HUES6 (cell line): ENCODE results near the gene ATXN1.

Source experiments
- H3K27ac ChIP-seq: 2 replicates; pipeline ENCODE4 v1.7.0; 2013; ENCODE audit warnings: low read depth, mild to moderate bottlenecking, low read length, inconsistent platforms
- H3K27me3 ChIP-seq: 2 replicates; pipeline ENCODE4 v1.6.1; 2013; ENCODE audit warnings: low read length; ENCODE audit not compliant: control insufficient read depth, insufficient read depth
- H3K36me3 ChIP-seq: 2 replicates; pipeline ENCODE4 v1.6.1; 2013; ENCODE audit warnings: low read length; ENCODE audit not compliant: control insufficient read depth, insufficient read depth
- H3K4me1 ChIP-seq: 2 replicates; pipeline ENCODE4 v1.6.1; 2013; ENCODE audit warnings: low read length; ENCODE audit not compliant: control insufficient read depth, insufficient read depth
- H3K4me3 ChIP-seq: 2 replicates; pipeline ENCODE4 v1.5.1; 2013; ENCODE audit warnings: low read depth, low read length
- H3K9ac ChIP-seq: one replicate; pipeline ENCODE4 v1.6.1; 2013; ENCODE audit warnings: mild to moderate bottlenecking, low read length
- H3K9me3 ChIP-seq: 2 replicates; pipeline ENCODE4 v1.6.1; 2013; ENCODE audit warnings: low read depth, low read length; ENCODE audit not compliant: control insufficient read depth, insufficient read depth

Gene ATXN1

DNA sequence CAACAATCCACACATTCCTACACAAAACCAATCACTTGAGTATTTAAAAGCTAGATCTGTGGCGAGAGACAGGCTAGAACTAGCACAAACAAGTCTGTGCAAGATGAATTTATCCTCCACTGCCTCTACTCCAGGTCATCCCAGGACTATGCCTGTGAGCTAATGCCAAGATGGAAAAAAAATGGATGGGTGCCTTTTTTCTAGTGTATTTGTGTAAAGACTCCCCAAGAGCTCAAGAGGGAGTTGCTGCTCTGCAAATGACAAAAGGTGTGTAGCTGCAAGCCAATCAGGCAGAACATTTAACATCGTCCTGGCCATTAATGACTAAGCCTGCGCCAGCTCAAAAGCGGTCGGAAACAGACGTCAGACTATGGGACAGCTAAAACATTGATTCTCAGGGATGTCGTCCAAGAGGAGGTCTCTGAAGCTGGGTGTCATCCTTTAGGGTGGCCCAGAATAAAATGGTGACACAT, 21.9 kb downstream of the ATXN1 start:
- H3K4me1 ChIP-seq, result peaks cover 18% of the 10 kb centered on the region
- H3K9ac ChIP-seq, result no peak overlapping the region
- no peaks in the 10 kb centered on the region for H3K9me3 ChIP-seq
- no peaks in the 10 kb centered on the region for H3K27me3 ChIP-seq
- no peaks in the 10 kb centered on the region for H3K36me3 ChIP-seq
- H3K27ac ChIP-seq, result no peak overlapping the region
- no peak overlapping the region for H3K4me3 ChIP-seq

DNA sequence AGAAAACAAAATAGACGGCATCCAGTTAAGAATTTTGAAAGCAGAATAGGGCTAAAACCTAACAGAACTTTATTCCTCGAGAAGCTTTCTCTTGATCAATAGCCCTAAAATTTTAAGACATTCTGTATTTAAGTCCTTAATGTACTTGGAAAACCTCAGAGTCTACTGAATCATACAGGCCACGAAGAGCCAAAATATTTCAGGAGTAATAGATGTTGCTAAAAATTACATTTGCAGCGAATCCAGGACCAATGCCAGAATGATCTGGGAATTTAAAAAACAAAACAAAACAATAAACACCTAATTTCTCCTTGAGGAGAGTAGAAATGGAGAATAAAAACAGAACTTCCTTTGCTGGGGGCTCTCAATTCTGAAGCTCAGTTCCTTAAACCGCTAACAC, 23.3 kb downstream of the ATXN1 start:
- Histone ChIP-seq H3K36me3 (no peaks in the 10 kb centered on the region), H3K9ac (no peak overlapping the region), H3K27me3 (no peaks in the 10 kb centered on the region), H3K9me3 (no peaks in the 10 kb centered on the region), H3K4me1 (peaks cover 18% of the 10 kb centered on the region), H3K27ac (no peak overlapping the region; the same call in 1 of the 2 replicates), H3K4me3 (no peak overlapping the region)

DNA sequence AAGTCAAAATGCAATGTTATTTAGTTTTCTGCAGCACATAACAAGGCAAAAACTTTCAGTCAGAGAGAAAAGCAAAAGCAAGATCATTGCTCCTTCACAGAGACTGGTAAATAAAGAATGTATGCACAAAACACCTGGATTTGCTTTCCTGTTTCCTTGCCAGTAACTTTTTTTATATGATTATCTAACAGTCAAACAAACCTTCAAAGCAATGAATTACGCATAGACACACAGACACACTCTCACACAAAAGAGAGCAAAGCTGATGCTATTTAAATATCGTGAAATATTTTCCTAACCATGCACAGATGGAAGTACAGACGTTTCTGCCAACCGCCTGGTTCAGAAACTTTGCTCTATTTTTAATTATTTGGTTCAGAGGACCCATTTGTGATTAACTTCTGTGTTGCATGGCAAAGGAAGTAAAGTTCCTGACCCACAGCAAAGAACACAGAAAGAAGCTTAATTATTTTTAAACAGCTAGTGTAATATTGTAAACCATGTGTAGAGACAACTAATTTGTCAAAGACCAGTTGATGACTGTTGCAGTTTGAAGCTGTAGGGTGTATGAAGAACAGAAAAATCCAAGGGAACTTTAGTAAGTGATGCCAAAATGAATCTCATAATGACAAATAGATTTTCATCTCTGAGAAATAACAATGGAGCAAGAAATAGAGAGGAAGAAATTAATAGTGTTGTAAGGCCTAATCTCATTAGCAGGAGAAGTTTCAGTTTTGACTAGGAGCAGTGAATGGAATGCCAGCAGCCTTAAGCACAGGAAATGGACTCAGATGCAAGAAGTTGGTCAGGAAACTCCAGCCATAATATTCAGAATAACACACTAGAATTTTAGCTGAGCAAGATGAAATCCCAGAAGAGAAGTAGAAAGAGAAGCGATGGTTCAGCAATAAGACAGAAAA, 24.1 kb downstream of the ATXN1 start:
- peak overlapping the region; percentile 51 for H3K27ac ChIP-seq
- no peak overlapping the region for H3K4me3 ChIP-seq
- H3K9ac ChIP-seq, result no peak overlapping the region
- H3K27me3 ChIP-seq, result no peaks in the 10 kb centered on the region
- peaks cover 18% of the 10 kb centered on the region for H3K4me1 ChIP-seq
- no peaks in the 10 kb centered on the region for H3K9me3 ChIP-seq
- H3K36me3 ChIP-seq, result no peaks in the 10 kb centered on the region

DNA sequence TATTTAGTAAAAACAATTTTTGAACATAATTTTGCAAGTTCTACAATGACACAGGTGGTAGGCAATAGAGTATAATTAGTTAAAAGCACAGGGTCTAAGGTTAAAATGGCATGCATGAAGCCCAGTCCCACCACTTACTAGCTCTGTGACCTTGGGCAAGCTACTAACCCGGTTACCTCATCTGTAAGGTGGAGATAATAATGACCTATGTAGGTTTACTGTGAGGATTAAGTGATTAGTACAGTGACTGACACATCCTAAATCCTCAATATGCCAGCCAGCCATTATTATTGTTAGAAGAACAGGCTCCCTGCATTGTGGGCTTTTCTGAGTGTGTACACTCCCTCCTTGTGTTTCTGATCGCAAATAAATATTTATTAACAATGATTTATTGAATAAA, 26.2 kb downstream of the ATXN1 start:
- Histone ChIP-seq H3K36me3 (no peaks in the 10 kb centered on the region), H3K4me3 (no peak overlapping the region), H3K9me3 (no peaks in the 10 kb centered on the region), H3K9ac (no peak overlapping the region), H3K27ac (no peak overlapping the region), H3K4me1 (peaks cover 18% of the 10 kb centered on the region), H3K27me3 (no peaks in the 10 kb centered on the region)

- Histone ChIP-seq H3K27ac (no peak overlapping the region), H3K27me3 (no peaks in the 10 kb centered on the region), H3K36me3 (no peaks in the 10 kb centered on the region), H3K9ac (no peak overlapping the region), H3K9me3 (no peaks in the 10 kb centered on the region), H3K4me3 (no peak overlapping the region), H3K4me1 (peaks cover 17% of the 10 kb centered on the region)
These were observed 28.2 kb downstream of the ATXN1 start for GRCh38 chr6:16733085-16733484.

DNA sequence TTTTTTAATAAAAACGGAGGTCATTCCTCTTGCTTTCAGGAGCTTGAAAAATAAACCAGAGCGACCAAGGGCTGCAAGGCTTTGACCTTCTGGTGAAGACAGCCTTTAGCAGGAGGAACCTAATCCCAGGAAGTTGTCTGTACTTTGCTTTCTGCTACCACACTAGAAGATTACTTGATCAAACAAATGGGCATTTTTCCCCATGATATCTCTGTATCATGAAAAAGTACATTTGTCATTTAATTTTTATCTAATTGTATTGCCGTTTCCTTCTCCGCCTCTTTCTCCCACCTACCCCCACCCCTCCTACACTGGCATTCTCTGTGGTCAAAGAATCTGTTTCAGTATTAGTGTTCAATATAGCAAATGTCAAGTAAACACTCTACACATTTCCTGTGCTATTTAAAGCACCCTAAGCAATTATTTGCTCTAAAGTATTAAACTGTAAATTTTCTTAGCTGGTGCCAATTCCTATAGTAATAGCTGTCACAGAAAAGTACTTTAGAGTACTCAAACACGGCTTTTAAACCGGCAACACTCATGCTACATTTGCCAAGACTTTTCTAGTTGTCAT, 29.7 kb downstream of the ATXN1 start:
- Histone ChIP-seq H3K27ac (no peak overlapping the region), H3K4me3 (no peak overlapping the region), H3K9ac (no peak overlapping the region)

GRCh38 chr6:16730738-16731477, 30.4 kb downstream of the ATXN1 start:
- Histone ChIP-seq H3K4me3 (no peak overlapping the region), H3K4me1 (0 out of 2 replicates have a peak, but pooled peaks cover 3% of the 10 kb centered on the region), H3K9ac (no peak overlapping the region), H3K36me3 (no peaks in the 10 kb centered on the region), H3K9me3 (no peaks in the 10 kb centered on the region), H3K27me3 (no peaks in the 10 kb centered on the region), H3K27ac (no peak overlapping the region)

More for the DNA sequence above, 29.7 kb downstream of the ATXN1 start:
- Histone ChIP-seq H3K36me3 (no peaks in the 10 kb centered on the region), H3K9me3 (no peaks in the 10 kb centered on the region), H3K4me1 (peaks cover 5% of the 10 kb centered on the region), H3K27me3 (no peaks in the 10 kb centered on the region)

- Histone ChIP-seq H3K27ac (no peak overlapping the region), H3K9ac (no peak overlapping the region), H3K9me3 (no peaks in the 10 kb centered on the region), H3K4me3 (no peak overlapping the region), H3K27me3 (no peaks in the 10 kb centered on the region), H3K36me3 (no peaks in the 10 kb centered on the region), H3K4me1 (peaks cover 6% of the 10 kb centered on the region; the same call in 1 of the 2 replicates)
These were observed 31.5 kb downstream of the ATXN1 start for GRCh38 chr6:16729744-16730143.

- H3K36me3 ChIP-seq, result no peaks in the 10 kb centered on the region
- H3K27me3 ChIP-seq, result no peaks in the 10 kb centered on the region
- H3K27ac ChIP-seq, result no peak overlapping the region
- no peaks in the 10 kb centered on the region for H3K9me3 ChIP-seq
- H3K9ac ChIP-seq, result no peak overlapping the region
- peaks cover 11% of the 10 kb centered on the region for H3K4me1 ChIP-seq
- no peak overlapping the region for H3K4me3 ChIP-seq
These were observed 32.0 kb downstream of the ATXN1 start for GRCh38 chr6:16729183-16729691.

GRCh38 chr6:16728513-16729182, 32.6 kb downstream of the ATXN1 start:
- Histone ChIP-seq H3K9me3 (no peaks in the 10 kb centered on the region), H3K27me3 (no peaks in the 10 kb centered on the region), H3K9ac (no peak overlapping the region), H3K27ac (no peak overlapping the region), H3K4me1 (peaks cover 17% of the 10 kb centered on the region), H3K36me3 (no peaks in the 10 kb centered on the region), H3K4me3 (no peak overlapping the region)
